Measurements from ENCODE around the gene LUZP1.

GRCh38 chr1:23097316-23097715 lies 71.3 kb downstream of the LUZP1 start:
- TF ChIP-seq CEBPB (IDR thresholded peaks at IDR 0.05) (no peak), TAF1 (IDR thresholded peaks at IDR 0.05; ENCODE audit: low read depth) (no peak)
